ENCODE measurements around the gene RNF5.

GRCh38 chr6:32222333-32223230, 44.4 kb downstream of the RNF5 start:
- no peak for TF ChIP-seq CTCF (IDR thresholded peaks at IDR 0.05 in 4 of 5, conservative IDR thresholded peaks at IDR 0.05 in 1 of 5)
- no peak for TF ChIP-seq POLR2A (IDR thresholded peaks at IDR 0.05)

Data from gastrocnemius medialis (tissue), 4 donors.